Astrocyte of the cerebellum (primary cell): ENCODE measurements around the gene COL23A1.

Experiments
- DNase-seq: peaks from one replicate; pipeline ENCODE4 v3.0.0-alpha.2; 2011; ENCODE audit warnings: low read depth
- H3K4me3 ChIP-seq: 2 replicates; pipeline ENCODE4 v1.5.1; 2011; ENCODE audit warnings: mild to moderate bottlenecking, low read depth, low read length, moderate library complexity
- CTCF ChIP-seq: IDR thresholded peaks from 2 replicates; pipeline ENCODE4 v1.5.1; 2012; ENCODE audit warnings: low read length, low read depth, moderate library complexity, mild to moderate bottlenecking; ENCODE audit errors: missing control alignments
- in situ Hi-C: cut with HindIII; loops from 2 replicates; pipeline ENCODE4 v1.10.0; 2017; ENCODE audit warnings: low sequenced_read_pairs

COL23A1 gene

DNA sequence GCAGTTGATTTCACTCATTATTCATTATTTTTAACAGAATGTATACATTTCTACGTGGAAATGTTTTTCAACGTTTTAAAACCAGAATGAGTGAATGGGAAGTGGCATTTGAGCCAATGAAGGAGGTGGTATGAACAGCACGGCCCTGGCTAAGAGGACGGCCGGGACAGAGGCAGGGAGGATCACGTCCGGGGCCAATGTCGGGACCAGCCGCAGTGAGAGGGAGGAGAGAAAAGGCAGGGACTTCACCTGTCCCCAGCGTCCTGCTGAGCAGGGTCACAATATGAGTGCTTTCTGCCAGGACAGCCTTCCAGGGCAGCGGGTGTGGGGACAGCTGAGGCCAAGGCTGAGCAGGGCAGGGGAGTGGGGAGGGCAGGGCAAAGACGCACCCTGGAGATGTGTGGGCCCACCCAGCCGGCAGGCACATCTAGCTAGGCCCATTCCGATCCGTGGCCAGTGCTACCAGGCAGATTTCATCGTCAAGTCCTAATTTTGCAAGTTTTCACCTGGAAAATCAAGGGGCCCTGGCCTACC, 209.6 kb downstream of the COL23A1 start:
- in situ Hi-C loops: no loop called here
- DNase-seq: no peak
- H3K4me3 ChIP-seq: no peak overlapping the region
- TF ChIP-seq CTCF: no peak

DNA sequence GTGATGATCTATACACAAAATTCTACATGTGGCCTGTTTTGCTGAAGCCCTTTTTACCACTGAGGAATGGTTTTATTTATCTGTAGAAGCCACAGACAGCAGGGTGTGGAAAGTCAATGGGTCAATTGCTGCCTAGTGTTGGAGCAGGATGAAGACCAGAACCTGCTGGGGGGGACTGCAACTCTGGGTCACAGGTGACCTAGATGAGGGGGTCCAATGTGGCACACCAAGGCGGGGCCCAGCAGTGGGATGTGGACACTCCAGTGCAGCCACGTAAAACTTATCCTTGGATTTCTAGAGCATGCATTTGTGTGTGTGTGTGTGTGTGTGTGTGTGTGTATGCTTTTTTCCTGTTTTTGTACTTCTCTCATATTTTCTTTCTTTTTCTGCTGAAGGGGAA, 210.1 kb downstream of the COL23A1 start:
- no peak overlapping the region for H3K4me3 ChIP-seq
- DNase-seq: no peak

GRCh38 chr5:178378527-178379484, 211.4 kb downstream of the COL23A1 start:
- DNase-seq: no peak
- in situ Hi-C loops: no loop called here
- TF ChIP-seq CTCF: no peak
- no peak overlapping the region for H3K4me3 ChIP-seq

More for the DNA sequence above, 210.1 kb downstream of the COL23A1 start:
- in situ Hi-C loops: no loop called here
- no peak for TF ChIP-seq CTCF

GRCh38 chr5:178377583-178378270, 212.5 kb downstream of the COL23A1 start:
- DNase-seq: no peak
- in situ Hi-C loops: no loop called here

DNA sequence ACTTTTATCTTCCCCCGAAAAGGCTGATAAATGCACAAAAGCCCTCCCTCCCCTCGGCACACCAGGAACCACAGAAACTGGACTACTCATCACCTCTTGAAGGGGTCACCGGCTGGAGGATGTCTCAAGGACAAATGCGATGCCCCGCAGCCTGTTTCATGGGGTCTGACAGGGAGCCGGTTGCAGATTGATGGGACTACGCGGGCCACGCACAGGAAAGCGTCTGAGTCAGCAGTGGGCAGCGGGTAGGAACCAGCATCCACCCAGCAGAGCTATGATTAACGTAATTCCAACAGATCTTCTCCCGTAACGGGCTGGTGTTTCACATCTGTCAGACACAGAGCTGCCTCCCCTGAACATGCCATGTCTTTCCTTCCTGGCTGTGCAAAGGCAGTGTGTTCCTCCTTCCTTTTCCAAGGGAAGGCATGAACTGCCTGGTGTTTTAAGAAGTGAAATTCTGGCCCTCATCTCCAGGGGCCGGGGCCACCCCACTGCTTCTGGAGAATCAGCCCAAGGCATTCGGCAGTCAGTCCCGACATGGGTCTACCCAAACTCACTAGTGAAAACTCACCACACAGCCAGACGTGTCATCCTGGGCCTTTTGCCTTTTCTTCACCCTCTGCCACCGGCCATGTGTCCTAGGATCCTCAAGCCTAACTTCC, 213.1 kb downstream of the COL23A1 start:
- no peak for DNase-seq
- TF ChIP-seq CTCF: no peak
- H3K4me3 ChIP-seq: no peak overlapping the region
- in situ Hi-C loops: no loop called here

More at GRCh38 chr5:178377583-178378270, 212.5 kb downstream of the COL23A1 start:
- no peak for TF ChIP-seq CTCF
- no peak overlapping the region for H3K4me3 ChIP-seq

DNA sequence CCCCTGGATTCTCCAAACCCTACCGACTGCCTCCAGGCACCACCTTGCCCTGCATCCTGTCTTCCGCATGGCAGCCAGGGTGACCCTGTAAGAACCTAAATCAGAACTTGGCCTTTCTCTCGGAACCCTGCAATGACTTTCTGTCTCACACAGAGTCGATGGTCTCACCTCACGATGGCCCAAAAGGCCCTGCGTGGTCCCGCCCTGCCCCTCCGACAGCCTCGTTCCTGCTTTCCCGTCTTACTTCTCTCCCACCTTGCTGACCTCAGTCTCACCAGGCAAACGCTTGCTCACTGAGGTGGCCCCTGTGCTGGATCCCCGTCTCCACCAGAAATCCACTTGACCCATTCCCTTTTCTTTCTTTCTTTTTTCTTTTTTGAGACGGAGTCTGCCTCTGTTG, 214.8 kb downstream of the COL23A1 start:
- in situ Hi-C loops: no loop called here
- no peak for DNase-seq
- TF ChIP-seq CTCF: no peak
- H3K4me3 ChIP-seq: no peak overlapping the region
